HG02571 (cell line): ENCODE results near the gene FAM193B.

Source experiments
- ATAC-seq: cut with Tn5 transposase; IDR thresholded peaks from one replicate; pipeline ENCODE4 v1.9.1; 2021; ENCODE audit warnings: mild to moderate bottlenecking, moderate library complexity; ENCODE audit not compliant: unreplicated experiment

The FAM193B gene

DNA sequence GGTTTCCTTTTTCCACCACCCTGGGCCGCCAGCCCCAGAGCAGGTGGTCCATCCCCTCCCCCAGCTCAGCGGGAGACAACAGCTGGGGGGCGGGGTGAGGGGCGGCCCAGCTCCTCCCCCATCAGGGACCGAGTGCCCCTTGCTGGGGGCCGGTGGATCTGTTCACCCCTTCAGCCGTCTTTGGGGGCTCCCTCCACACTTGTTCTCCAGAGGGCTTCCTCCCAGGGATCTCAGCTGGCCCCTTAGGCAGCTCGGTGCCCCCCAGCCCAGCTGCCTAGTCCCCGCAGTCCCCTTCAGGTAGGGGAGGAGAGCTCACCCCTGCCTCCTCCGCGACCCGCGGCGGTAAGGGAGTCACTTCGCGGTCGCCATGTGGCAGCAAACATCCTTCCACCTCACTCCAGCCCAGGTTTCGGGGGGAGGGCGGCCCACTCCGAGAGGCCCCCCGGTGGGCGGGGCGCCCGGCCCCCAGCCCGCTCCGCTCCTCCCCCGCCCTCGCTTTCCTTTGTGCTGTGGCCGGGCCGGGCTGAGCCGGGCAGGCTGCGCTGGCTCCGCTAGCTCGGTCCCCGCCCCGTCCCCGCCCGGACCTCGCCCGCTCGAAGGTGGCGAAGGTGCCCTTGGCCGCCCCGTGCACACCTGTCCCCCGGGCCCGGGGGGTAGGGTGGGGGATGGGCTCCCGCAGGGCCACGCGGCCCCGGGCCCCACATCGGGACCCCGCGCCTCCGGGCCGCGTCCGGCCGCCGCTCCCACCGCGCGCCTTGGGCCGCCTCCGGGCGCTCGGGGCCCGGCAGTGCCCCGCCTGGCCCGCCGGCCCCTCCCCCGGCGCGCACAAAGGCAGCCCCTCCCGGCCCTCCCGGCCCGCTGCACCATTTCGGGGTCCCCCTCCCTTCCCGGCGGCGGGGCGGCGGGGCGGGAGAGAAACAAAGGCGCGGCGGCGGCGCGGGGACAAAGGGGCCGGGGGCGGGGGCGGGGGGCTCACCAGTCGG is 81.6 kb downstream of the FAM193B start:
- ATAC-seq, result no peak

GRCh38 chr5:177471610-177472356 is 82.6 kb downstream of the FAM193B start:
- no peak for ATAC-seq

DNA sequence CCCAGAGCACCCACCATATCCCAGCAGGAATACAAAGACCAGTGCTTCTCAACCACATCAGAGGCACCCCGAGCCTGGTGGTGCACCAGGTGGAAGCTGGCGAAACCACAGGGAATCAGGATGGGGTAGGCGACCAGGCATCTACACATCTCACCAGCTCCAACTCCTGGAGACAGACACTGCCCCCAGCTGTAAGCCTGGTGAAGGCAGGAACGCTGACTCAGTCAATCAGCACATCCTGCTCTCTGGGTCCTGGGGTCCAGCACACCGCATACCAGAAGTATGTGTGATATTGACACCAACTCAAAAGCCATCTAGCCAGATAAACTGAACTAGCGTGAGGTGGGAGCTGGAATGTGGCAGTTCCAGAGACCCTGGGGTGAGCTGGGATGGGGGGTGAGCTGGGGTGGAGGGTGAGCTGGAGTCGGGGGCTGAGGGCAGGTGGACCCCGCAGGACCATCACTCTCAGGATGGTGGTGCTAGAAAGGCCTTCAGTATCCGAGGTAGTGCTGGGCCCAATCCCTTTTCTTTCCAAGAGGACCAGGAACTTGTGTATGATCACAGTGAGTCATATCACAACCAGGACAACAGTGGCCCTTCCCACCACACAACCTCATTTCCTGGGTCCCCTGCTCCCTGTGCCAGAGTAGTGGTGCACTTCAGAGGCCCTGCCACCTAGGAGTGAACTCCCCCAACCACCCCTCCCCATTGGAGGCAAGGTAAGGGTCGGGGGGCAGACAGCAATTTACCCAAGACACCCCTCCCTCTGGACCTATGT is 83.4 kb downstream of the FAM193B start:
- no peak for ATAC-seq
